AG09309 (cell line): ENCODE results near the gene PCDHGA3.
"Not testable (repeated sequence)": the region's sequence is repeated elsewhere in the genome, so short reads cannot be mapped to it uniquely, and the experiment has no call there.

ENCODE experiments used
- DNase-seq: peaks from one replicate; pipeline ENCODE4 v3.0.0-alpha.2; 2010; ENCODE audit warnings: low read depth
- H3K4me3 ChIP-seq: 2 replicates; pipeline ENCODE4 v1.5.1; 2011; ENCODE audit warnings: mild to moderate bottlenecking, low read depth, low read length, moderate library complexity; ENCODE audit not compliant: control insufficient read depth
- TF ChIP-seq, protein P1 (sequence below): IDR thresholded peaks from 2 replicates; pipeline ENCODE4 v1.5.1; 2011; ENCODE audit warnings: mild to moderate bottlenecking, low read depth, low read length, inconsistent platforms; ENCODE audit not compliant: insufficient read depth, control insufficient read depth; ENCODE audit errors: missing control alignments

Gene PCDHGA3

DNA sequence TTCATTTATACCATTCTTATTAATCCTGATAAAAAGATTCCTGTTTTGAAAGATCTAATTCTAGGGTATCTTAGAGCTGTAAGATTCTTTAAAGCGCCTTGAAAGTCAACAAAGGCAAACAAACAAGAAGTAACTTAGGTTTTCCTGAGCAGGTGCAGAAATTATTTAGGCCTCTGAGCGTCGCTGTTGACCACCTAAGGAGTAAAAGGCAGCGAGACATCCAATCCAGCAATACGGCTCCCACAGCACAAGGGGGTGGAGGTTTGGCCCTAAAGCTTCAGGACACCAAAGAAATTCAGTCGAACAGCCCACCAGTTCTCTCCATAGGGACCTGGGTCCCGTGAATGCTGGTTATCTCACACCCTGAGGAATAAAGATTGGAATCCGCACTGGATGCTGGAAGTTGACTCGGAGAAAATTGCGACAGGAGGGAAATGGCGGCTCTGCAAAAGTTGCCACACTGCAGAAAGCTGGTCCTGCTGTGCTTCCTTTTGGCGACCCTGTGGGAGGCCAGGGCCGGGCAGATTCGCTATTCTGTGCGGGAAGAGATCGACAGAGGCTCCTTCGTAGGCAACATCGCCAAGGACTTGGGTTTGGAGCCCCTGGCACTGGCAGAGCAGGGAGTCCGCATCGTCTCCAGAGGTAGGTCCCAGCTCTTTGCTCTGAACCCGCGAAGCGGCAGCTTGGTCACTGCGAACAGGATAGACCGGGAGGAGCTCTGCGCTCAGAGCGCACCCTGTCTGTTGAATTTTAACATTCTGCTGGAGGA, 4.9 kb upstream of the PCDHGA3 start, which contains the start of gene PCDHGA2:
Gene PCDHGA2 (plus strand): TSS at position 223 of the 769 bp plus-strand sequence.
- H3K4me3 ChIP-seq = peak within 1 kb of the TSS; percentile 53
- TF ChIP-seq, protein P1, sequence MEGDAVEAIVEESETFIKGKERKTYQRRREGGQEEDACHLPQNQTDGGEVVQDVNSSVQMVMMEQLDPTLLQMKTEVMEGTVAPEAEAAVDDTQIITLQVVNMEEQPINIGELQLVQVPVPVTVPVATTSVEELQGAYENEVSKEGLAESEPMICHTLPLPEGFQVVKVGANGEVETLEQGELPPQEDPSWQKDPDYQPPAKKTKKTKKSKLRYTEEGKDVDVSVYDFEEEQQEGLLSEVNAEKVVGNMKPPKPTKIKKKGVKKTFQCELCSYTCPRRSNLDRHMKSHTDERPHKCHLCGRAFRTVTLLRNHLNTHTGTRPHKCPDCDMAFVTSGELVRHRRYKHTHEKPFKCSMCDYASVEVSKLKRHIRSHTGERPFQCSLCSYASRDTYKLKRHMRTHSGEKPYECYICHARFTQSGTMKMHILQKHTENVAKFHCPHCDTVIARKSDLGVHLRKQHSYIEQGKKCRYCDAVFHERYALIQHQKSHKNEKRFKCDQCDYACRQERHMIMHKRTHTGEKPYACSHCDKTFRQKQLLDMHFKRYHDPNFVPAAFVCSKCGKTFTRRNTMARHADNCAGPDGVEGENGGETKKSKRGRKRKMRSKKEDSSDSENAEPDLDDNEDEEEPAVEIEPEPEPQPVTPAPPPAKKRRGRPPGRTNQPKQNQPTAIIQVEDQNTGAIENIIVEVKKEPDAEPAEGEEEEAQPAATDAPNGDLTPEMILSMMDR = peak; percentile 73
- DNase-seq = no peak

DNA sequence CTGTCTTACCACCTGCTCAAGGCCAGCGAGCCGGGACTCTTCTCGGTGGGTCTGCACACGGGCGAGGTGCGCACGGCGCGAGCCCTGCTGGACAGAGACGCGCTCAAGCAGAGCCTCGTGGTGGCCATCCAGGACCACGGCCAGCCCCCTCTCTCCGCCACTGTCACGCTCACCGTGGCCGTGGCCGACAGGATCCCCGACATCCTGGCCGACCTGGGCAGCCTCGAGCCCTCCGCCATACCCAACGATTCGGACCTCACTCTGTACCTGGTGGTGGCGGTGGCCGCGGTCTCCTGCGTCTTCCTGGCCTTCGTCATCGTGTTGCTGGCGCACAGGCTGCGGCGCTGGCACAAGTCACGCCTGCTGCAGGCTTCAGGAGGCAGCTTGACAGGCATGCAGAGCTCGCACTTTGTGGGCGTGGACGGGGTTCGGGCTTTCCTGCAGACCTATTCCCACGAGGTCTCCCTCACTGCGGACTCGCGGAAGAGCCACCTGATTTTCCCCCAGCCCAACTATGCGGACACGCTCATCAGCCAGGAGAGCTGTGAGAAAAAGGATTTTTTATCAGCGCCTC, 2.8 kb upstream of the PCDHGA3 start:
- not testable (repeated sequence) for H3K4me3 ChIP-seq, DNase-seq

DNA sequence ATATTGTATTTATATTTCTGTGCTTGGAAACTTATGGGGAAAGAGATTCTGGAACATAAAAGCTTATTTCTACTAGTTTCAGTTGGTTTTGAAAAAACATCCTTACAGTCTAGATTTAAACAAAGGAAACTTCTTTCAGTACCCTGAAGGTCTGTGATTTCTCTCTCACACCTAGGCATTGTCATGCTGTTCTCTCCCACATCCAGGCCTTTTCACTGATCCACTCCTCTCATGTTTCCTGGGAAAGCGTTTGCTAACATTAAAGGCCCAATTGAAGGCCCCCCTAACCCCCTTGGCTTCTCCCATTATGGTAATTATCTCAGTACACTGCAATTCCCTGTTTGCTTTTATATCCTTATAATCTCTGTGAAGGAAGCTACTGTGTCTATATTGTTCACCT, 856 bp upstream of the PCDHGA3 start:
- no peak overlapping the region for H3K4me3 ChIP-seq
- TF ChIP-seq, protein P1 = no peak

DNA sequence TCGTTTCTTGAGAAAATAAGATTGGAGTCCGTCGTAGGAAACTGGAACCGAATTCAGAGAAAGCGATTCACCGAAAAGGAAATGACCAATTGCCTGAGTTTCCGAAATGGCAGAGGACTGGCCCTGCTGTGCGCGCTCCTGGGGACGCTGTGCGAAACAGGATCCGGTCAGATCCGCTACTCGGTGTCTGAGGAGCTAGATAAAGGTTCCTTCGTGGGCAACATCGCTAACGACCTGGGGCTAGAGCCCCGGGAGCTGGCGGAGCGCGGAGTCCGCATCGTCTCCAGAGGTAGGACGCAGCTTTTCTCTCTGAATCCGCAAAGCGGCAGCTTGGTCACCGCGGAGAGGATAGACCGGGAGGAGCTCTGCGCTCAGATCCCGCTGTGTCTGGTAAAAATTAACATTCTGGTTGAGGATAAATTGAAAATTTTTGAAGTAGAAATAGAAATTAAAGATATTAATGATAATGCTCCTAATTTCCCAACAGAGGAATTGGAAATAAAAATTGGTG, 379 bp downstream of the PCDHGA3 start:
- DNase-seq = no peak
- TF ChIP-seq, protein P1 = no peak
- H3K4me3 ChIP-seq = peak overlapping the region; percentile 38

More for the DNA sequence above, 856 bp upstream of the PCDHGA3 start:
- no peak for DNase-seq

DNA sequence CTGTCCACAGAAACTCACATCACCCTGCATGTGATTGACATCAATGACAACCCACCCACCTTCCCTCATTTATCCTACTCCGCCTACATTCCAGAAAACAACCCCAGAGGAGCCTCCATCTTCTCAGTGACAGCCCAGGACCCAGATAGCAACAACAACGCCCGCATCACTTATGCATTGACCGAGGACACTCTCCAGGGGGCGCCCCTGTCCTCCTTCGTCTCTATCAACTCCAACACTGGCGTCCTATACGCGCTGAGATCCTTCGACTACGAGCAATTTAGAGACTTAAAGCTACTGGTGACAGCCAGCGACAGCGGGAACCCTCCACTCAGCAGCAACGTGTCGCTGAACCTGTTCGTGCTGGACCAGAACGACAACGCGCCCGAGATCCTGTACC, 1.7 kb downstream of the PCDHGA3 start:
- no peak for DNase-seq
- no peak overlapping the region for H3K4me3 ChIP-seq
- TF ChIP-seq, protein P1 = no peak

DNA sequence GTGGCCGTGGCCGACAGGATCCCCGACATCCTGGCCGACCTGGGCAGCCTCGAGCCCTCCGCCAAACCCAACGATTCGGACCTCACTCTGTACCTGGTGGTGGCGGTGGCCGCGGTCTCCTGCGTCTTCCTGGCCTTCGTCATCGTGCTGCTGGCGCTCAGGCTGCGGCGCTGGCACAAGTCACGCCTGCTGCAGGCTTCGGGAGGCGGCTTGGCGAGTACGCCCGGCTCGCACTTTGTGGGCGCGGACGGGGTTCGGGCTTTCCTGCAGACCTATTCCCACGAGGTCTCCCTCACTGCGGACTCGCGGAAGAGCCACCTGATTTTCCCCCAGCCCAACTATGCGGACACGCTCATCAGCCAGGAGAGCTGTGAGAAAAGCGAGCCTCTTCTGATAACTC, 2.4 kb downstream of the PCDHGA3 start:
- not testable (repeated sequence) for DNase-seq, H3K4me3 ChIP-seq

DNA sequence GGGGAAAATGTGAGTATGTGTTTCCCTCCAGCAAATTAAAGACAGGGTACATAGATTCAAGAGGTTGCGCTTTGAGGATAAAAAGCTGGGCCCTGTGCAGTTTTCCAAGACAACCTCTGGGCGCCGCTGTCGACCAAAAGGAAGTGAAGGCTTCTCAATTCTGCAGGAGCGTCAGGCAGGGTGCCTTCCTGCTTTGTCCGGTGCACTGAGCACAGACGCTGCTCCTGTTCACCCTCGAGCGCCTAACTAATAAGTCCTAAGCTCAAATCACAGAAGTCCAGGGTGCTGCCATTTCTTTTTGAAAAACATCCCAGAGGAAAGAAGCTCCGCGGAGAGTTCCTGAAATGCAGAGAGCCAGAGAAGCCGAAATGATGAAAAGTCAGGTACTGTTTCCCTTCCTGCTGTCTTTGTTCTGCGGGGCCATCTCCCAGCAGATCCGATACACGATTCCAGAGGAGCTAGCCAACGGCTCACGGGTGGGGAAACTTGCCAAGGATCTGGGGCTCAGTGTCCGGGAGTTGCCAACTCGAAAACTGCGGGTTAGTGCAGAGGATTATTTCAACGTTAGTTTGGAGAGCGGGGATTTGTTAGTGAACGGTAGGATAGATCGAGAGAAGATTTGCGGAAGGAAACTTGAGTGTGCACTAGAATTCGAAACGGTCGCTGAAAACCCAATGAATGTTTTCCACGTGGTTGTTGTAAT, 6.4 kb downstream of the PCDHGA3 start, which contains the start of gene PCDHGB1:
Gene PCDHGB1 (plus strand): TSS at position 183 of the 703 bp plus-strand sequence. CDS start 162 bp downstream, at position 345.
- no peak for DNase-seq
- peak within 1 kb of the TSS; percentile 12 for H3K4me3 ChIP-seq
- TF ChIP-seq, protein P1 = peak; percentile 64
